ENCODE results near the gene CAMK2D.

GRCh38 chr4:113440371-113440770 lies 321.2 kb downstream of the CAMK2D start:
- TF ChIP-seq JUND (IDR thresholded peaks at IDR 0.05) (no peak), CTCF (IDR thresholded peaks at IDR 0.05; ENCODE audit: low read depth, low read length, missing input control) (no peak), YY1 (IDR thresholded peaks at IDR 0.05) (no peak), NR2F2 (IDR thresholded peaks at IDR 0.05) (no peak)
- TF ChIP-seq, protein P1, sequence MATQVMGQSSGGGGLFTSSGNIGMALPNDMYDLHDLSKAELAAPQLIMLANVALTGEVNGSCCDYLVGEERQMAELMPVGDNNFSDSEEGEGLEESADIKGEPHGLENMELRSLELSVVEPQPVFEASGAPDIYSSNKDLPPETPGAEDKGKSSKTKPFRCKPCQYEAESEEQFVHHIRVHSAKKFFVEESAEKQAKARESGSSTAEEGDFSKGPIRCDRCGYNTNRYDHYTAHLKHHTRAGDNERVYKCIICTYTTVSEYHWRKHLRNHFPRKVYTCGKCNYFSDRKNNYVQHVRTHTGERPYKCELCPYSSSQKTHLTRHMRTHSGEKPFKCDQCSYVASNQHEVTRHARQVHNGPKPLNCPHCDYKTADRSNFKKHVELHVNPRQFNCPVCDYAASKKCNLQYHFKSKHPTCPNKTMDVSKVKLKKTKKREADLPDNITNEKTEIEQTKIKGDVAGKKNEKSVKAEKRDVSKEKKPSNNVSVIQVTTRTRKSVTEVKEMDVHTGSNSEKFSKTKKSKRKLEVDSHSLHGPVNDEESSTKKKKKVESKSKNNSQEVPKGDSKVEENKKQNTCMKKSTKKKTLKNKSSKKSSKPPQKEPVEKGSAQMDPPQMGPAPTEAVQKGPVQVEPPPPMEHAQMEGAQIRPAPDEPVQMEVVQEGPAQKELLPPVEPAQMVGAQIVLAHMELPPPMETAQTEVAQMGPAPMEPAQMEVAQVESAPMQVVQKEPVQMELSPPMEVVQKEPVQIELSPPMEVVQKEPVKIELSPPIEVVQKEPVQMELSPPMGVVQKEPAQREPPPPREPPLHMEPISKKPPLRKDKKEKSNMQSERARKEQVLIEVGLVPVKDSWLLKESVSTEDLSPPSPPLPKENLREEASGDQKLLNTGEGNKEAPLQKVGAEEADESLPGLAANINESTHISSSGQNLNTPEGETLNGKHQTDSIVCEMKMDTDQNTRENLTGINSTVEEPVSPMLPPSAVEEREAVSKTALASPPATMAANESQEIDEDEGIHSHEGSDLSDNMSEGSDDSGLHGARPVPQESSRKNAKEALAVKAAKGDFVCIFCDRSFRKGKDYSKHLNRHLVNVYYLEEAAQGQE (IDR thresholded peaks at IDR 0.05): no peak
